GM20431 (cell line): ENCODE measurements around the gene IFT52.
"Not testable (repeated sequence)": the region's sequence is repeated elsewhere in the genome, so short reads cannot be mapped to it uniquely, and the experiment has no call there.

Experiments used
- in situ Hi-C: fragments of 300-500 bp; cut with MseI, MboI; formaldehyde crosslinking; loops from one replicate; pipeline ENCODE4 v1.15.0; 2020; ENCODE audit warnings: low sequenced_read_pairs; ENCODE audit not compliant: unreplicated experiment

Gene IFT52

GRCh38 chr20:43607278-43607677, 16.5 kb downstream of the IFT52 start:
- in situ Hi-C loops, result not testable (repeated sequence)

DNA sequence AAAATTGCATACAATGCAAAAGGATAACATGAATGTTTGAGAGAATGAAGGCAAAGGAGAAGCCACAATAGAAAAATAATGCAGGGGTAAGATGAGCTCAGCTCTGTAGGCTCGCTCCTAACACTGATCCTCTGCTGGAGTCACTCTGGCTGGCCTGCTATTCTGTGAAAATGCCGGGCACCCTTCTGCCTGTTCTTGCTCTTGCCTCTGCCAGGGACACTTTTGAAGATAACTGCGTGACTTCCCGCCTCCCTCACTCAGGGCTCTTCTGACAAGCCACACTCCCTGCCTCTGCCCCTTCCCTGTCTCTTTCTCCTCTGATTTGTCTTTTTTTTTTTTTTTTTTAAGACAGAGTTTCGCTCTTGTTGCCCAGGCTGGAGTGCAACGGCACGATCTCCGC, 40.9 kb downstream of the IFT52 start:
- in situ Hi-C loops, result no loop called here

GRCh38 chr20:43636429-43636828, 45.7 kb downstream of the IFT52 start:
- in situ Hi-C loops, result no loop called here

- in situ Hi-C loops, result no loop called here
Measured at GRCh38 chr20:43642548-43642947, 51.8 kb downstream of the IFT52 start.

GRCh38 chr20:43650997-43651525, 60.3 kb downstream of the IFT52 start:
- in situ Hi-C loops, result no loop called here

DNA sequence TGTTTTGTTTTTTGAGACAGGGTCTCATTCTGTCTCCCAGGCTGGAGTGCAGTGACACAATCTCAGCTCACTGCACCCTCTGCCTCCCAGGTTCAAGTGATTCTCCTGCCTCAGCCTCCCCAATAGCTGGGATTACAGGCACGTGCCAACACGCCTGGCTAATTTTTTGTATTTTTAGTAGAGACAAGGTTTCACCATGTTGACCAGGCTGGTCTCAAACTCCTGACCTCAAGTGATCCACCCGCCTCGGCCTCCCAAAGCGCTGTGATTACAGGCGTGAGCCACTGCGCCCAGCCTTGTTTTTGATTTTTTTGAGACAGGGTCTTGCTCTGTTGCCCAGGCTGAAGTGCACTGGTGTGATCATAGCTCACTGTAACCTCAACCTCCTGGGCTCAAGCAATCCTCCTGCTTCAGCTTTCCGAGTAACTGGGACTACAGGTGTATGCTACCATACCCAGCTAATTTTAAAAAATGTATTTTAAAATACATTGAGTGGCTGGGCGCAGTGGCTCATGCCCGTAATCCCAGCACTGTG, 61.0 kb downstream of the IFT52 start:
- in situ Hi-C loops, result not testable (repeated sequence)

GRCh38 chr20:43653966-43654365, 63.2 kb downstream of the IFT52 start:
- in situ Hi-C loops, result no loop called here

- in situ Hi-C loops, result not testable (repeated sequence)
Measured at GRCh38 chr20:43655176-43655575, 64.4 kb downstream of the IFT52 start.

DNA sequence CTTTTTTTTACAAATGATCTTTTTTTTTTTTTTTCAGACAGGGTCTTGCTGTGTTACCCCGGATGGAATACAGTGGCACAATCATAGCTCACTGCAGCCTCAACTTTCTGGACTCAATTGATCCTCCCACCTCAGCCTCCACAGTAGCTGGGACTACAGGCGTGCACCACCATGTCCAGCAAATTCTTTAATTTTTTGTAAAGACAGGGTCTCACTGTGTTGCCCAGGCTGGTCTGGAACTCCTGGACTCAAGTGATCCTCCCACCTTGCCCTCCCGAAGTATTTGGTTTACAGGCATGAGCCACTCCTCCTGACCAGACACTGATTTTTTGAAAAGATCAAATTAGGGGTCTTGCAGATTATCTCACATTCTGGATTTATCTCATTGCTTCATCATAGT, 65.2 kb downstream of the IFT52 start:
- in situ Hi-C loops, result no loop called here

GRCh38 chr20:43658069-43658722, 67.5 kb downstream of the IFT52 start:
- in situ Hi-C loops, result no loop called here

- in situ Hi-C loops, result no loop called here
Measured at GRCh38 chr20:43658723-43659419, 68.1 kb downstream of the IFT52 start.

DNA sequence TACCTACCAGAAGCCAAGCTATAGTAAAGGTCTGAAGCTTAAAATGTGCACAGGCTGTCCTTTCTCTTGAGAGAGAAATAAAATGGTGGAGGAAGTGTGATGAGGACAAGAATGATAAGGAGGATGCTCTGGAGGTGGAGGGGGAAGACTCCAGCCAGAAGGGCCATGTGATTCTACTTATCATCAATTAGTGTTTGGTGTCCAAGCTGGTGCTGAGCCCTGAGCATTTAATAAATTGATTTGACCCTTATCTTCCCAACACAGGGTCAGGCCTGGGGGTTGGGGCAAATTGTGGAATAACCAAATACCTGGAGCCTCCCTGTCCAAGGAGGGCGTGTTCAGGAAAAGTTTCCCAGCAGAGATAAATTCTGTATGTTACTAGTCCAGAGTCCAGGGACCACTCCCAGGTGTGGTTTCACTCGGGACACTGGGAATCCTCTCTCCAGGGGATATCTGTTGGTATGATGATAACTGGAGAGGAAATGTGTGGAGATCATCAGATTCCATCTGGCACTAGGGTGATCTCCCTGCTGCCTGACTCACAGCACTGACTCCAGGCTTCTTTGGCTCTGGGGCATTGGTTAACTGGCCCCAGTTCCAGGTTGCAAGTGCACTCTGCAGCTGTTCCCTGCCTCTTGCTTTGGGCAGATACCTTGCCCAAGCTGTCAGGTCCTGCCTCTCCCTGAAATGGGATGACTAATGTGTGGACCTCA, 72.4 kb downstream of the IFT52 start:
- in situ Hi-C loops, result no loop called here

DNA sequence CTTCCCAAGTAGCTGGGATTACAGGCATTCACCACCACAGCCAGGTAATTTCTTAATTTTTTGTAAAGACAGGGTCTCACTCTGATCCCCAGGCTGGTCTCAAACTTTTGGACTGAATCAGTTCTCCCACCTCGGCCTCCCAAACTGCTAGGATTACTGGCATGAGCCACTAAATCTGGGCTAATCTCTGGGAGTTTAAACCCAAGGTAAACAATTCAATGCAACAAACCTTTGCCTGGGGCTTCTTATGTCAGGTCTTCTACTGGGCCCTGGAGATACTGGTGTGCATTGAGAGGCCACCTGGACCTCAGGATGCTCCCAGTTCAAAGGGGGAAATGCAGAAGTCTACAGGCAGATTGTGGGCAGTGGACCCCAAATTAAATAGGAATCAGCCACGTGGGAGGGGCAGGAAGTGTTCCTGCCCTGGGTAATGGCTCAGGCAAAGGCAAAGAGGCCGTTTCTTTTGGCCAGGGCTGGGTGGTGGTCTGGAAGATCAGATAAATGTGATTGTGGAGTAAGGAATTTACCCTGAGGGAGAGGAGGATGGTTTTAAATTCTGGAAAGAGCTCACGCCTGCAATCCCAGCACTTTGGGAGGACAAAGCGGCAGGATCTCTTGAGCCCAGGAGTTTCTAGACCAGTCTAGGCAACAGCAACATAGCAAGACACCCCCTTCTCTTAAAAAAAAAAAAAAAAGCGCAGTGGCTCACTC, 74.9 kb downstream of the IFT52 start:
- in situ Hi-C loops, result no loop called here

GRCh38 chr20:43666376-43667328, 75.9 kb downstream of the IFT52 start, which contains the start of gene MYBL2:
TSS of gene MYBL2 (plus strand) at chr20:43667114. CDS start at chr20:43667284, 170 bp downstream.
- in situ Hi-C loops, result no loop called here

GRCh38 chr20:43667341-43668132, 76.8 kb downstream of the IFT52 start:
- in situ Hi-C loops, result no loop called here

DNA sequence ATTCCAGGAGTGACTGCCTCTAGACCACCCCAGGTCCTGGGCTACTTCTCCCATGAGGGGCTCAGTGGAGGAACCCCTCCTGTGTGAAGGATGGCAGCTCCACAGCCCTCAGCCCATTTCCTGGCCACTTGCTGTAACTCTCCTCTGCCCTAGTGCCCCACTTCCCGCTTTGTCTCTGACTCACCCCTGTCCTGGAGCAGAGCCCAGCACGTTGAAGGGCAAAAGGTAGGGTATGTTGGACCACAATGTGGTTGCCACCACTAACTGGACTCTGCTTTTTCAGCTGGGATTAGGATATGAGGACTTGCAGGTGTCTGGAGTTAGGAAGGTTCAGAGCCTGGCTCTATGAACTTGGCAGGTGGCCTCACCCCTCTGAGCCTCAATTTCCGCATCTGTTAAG, 78.6 kb downstream of the IFT52 start:
- in situ Hi-C loops, result no loop called here

GRCh38 chr20:43670423-43670822, 79.7 kb downstream of the IFT52 start:
- in situ Hi-C loops, result no loop called here

DNA sequence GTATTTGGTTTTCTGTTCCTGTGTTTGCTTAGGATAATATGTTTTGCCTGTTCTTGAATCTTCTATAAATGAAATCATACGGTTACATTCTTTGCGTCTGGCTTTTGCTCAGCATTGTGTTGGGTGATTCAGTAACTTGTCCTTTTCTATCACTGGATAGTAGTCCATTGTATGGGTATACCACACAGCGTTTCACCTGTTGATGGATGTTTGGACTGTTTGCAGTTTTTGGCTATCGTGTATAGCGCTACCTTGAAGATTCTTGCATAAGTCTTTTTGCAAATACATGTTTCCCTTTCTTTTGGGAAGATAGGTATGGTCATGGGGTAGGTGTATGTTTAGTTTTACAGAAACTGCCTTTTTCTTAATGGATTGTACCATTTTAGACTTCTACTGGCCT, 85.6 kb downstream of the IFT52 start:
- in situ Hi-C loops, result no loop called here
